Measurements from ENCODE around the gene HOXC9. TPM values are rescaled to one million over a fixed set of nuclear protein-coding genes. Genes with fewer than 3 reads are reported as not detected.
A peak's percentile ranks its signal among the peaks of the same experiment; 100 is the strongest.

HOXC9 gene
- total and polyA plus RNA-seq, 4 donors, result not detected

DNA sequence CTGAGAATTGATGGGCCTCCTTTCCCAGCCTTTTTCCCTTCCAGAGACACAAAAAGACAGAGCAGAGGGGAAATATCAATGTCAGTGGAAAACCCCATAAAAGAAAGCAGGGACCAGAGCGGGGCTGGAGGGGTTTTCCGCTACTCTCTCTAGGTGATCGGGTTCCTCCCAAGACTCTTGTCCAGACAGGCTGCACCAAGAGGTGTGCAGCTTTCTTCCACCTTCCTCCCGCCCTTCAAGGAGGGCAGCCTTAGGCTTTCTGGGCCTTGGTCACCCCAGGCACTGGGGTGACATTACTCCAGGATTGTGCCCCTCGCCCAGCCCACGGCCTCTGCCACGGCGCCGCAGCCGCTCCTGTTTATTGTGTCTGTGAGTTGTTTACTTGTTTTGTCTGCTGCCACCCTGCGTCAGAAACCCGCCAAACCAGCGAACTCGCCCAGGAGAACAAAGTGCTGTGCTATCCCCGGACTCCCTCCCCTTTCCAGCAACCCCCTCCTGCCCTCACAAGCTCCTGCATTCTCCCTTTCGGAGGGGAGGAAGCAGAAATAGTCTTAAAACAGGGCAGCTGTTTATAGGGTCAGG, 21.6 kb downstream of the HOXC9 start:
- no peak overlapping the region for H3K9ac ChIP-seq (ENCODE audit: low read depth in 1 of 2, low read length in 2 of 2)
- no peak overlapping the region for H3K27ac ChIP-seq (ENCODE audit: low read depth in 1 of 2, low read length in 2 of 2)

DNA sequence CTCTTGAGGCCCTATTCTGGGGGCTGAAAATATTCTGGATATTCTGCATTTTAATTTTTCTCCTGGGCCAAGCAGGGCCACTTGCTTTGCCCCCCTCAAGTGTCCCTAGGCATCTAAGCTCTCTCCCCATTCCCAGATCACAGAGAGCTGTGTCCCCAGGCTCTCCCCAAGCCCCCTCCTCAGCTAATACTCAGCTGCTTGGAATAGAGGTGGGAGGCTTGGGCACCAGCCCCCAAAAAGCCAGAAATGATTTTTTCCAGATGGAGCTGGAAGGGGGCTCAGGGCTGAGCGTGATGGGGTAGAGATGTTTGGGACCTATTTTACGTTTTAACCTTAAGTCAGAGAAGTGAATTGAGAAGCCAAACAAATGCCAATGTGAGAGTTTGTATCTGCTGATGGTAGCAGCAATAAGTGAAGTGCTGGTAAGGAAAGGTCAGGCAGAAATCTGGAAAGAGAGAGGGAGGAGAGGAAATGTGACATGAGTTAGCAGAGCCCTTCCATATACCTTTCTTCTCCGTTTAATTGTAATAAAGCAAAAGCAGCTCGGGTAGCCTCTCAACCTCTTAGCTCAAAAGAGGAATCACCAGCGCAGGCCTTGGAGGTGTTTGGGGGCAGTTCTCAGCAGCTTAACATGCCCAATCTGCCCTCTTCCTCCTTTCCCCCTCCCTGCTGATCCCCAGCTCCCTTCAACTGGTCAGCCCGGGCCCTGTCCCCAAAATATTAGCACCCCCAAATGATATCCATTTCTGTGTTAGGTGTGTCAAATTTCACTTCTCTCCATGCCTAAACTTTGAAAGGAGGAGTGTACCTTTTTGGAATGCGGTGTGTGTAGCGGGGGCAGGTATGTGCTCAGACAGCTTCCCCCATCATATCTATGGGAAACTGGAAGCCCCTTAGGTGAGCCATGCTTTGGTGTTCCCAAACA, 23.3 kb downstream of the HOXC9 start:
- H3K27me3 ChIP-seq (ENCODE audit: control insufficient read depth in 4 of 4, insufficient read depth in 4 of 4, low read length in 3 of 4), result peaks cover 6 to 47% (median 24%) of the 10 kb centered on the region in 4 donors
- H3K36me3 ChIP-seq (ENCODE audit: control insufficient read depth in 4 of 4, insufficient read depth in 3 of 4, low read depth in 1 of 4, low read length in 3 of 4), result no peaks in the 10 kb centered on the region
- peaks cover 0 to 11% (median 6%) of the 10 kb centered on the region in 4 donors for H3K4me1 ChIP-seq (ENCODE audit: control insufficient read depth in 4 of 4, insufficient read depth in 4 of 4, low read length in 3 of 4)
- 26% methylated on average over 8 of the region's 8 CpGs for WGBS
- no peak overlapping the region for H3K9ac ChIP-seq (ENCODE audit: low read depth in 1 of 2, low read length in 2 of 2)
- no peak overlapping the region for H3K4me3 ChIP-seq (ENCODE audit: low read depth in 1 of 3, low read length in 3 of 3)
- no peak overlapping the region for H3K27ac ChIP-seq (ENCODE audit: low read depth in 1 of 2, low read length in 2 of 2)
- TF ChIP-seq GABPA (IDR thresholded peaks at IDR 0.05 in 1 of 2, conservative IDR thresholded peaks at IDR 0.05 in 1 of 2), result no peak
- TF ChIP-seq FOXA1 (IDR thresholded peaks at IDR 0.05), result no peak
- TF ChIP-seq, protein P1, sequence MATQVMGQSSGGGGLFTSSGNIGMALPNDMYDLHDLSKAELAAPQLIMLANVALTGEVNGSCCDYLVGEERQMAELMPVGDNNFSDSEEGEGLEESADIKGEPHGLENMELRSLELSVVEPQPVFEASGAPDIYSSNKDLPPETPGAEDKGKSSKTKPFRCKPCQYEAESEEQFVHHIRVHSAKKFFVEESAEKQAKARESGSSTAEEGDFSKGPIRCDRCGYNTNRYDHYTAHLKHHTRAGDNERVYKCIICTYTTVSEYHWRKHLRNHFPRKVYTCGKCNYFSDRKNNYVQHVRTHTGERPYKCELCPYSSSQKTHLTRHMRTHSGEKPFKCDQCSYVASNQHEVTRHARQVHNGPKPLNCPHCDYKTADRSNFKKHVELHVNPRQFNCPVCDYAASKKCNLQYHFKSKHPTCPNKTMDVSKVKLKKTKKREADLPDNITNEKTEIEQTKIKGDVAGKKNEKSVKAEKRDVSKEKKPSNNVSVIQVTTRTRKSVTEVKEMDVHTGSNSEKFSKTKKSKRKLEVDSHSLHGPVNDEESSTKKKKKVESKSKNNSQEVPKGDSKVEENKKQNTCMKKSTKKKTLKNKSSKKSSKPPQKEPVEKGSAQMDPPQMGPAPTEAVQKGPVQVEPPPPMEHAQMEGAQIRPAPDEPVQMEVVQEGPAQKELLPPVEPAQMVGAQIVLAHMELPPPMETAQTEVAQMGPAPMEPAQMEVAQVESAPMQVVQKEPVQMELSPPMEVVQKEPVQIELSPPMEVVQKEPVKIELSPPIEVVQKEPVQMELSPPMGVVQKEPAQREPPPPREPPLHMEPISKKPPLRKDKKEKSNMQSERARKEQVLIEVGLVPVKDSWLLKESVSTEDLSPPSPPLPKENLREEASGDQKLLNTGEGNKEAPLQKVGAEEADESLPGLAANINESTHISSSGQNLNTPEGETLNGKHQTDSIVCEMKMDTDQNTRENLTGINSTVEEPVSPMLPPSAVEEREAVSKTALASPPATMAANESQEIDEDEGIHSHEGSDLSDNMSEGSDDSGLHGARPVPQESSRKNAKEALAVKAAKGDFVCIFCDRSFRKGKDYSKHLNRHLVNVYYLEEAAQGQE (IDR thresholded peaks at IDR 0.05), result no peak
- TF ChIP-seq, protein P2, sequence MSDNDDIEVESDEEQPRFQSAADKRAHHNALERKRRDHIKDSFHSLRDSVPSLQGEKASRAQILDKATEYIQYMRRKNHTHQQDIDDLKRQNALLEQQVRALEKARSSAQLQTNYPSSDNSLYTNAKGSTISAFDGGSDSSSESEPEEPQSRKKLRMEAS (IDR thresholded peaks at IDR 0.05), result no peak
- TF ChIP-seq JUND (IDR thresholded peaks at IDR 0.05), result no peak
- TF ChIP-seq, protein P3, sequence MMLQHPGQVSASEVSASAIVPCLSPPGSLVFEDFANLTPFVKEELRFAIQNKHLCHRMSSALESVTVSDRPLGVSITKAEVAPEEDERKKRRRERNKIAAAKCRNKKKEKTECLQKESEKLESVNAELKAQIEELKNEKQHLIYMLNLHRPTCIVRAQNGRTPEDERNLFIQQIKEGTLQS (IDR thresholded peaks at IDR 0.05), result no peak
- no peak for TF ChIP-seq SP1 (IDR thresholded peaks at IDR 0.05)
- TF ChIP-seq, protein P4, sequence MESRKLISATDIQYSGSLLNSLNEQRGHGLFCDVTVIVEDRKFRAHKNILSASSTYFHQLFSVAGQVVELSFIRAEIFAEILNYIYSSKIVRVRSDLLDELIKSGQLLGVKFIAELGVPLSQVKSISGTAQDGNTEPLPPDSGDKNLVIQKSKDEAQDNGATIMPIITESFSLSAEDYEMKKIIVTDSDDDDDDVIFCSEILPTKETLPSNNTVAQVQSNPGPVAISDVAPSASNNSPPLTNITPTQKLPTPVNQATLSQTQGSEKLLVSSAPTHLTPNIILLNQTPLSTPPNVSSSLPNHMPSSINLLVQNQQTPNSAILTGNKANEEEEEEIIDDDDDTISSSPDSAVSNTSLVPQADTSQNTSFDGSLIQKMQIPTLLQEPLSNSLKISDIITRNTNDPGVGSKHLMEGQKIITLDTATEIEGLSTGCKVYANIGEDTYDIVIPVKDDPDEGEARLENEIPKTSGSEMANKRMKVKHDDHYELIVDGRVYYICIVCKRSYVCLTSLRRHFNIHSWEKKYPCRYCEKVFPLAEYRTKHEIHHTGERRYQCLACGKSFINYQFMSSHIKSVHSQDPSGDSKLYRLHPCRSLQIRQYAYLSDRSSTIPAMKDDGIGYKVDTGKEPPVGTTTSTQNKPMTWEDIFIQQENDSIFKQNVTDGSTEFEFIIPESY (IDR thresholded peaks at IDR 0.05), result no peak
- TF ChIP-seq FOXA2 (IDR thresholded peaks at IDR 0.05), result no peak
- no peak for TF ChIP-seq EGR1 (IDR thresholded peaks at IDR 0.05; ENCODE audit: low read depth in 2 of 2)
- TF ChIP-seq HNF4A (conservative IDR thresholded peaks at IDR 0.05), result no peak
- no peak for TF ChIP-seq RXRA (IDR thresholded peaks at IDR 0.05)
- TF ChIP-seq HNF4G (IDR thresholded peaks at IDR 0.05), result no peak
- no peak for TF ChIP-seq RAD21 (IDR thresholded peaks at IDR 0.05)
- no peak for TF ChIP-seq NR2F2 (IDR thresholded peaks at IDR 0.05)
- TF ChIP-seq TAF1 (conservative IDR thresholded peaks at IDR 0.05), result no peak
- H3K9me3 ChIP-seq (ENCODE audit: control insufficient read depth in 4 of 4, low read length in 3 of 4), result no peaks in the 10 kb centered on the region
- no peak for DNase-seq (ENCODE audit: low spot score)

More for the DNA sequence above, 21.6 kb downstream of the HOXC9 start:
- Histone ChIP-seq H3K4me1 (ENCODE audit: control insufficient read depth in 4 of 4, insufficient read depth in 4 of 4, low read length in 3 of 4) (peaks cover 0 to 13% (median 9%) of the 10 kb centered on the region in 4 donors), H3K36me3 (ENCODE audit: control insufficient read depth in 4 of 4, insufficient read depth in 3 of 4, low read depth in 1 of 4, low read length in 3 of 4) (no peaks in the 10 kb centered on the region), H3K9me3 (ENCODE audit: control insufficient read depth in 4 of 4, low read length in 3 of 4) (no peaks in the 10 kb centered on the region), H3K27me3 (ENCODE audit: control insufficient read depth in 4 of 4, insufficient read depth in 4 of 4, low read length in 3 of 4) (peaks cover 6 to 52% (median 19%) of the 10 kb centered on the region in 4 donors), H3K4me3 (ENCODE audit: low read depth in 1 of 3, low read length in 3 of 3) (no peak overlapping the region)
- 15% methylated on average over 16 of the region's 16 CpGs for WGBS
- DNase-seq (ENCODE audit: low spot score), result no peak
- no peak for TF ChIP-seq YY1 (IDR thresholded peaks at IDR 0.05)
- TF ChIP-seq, protein P5, sequence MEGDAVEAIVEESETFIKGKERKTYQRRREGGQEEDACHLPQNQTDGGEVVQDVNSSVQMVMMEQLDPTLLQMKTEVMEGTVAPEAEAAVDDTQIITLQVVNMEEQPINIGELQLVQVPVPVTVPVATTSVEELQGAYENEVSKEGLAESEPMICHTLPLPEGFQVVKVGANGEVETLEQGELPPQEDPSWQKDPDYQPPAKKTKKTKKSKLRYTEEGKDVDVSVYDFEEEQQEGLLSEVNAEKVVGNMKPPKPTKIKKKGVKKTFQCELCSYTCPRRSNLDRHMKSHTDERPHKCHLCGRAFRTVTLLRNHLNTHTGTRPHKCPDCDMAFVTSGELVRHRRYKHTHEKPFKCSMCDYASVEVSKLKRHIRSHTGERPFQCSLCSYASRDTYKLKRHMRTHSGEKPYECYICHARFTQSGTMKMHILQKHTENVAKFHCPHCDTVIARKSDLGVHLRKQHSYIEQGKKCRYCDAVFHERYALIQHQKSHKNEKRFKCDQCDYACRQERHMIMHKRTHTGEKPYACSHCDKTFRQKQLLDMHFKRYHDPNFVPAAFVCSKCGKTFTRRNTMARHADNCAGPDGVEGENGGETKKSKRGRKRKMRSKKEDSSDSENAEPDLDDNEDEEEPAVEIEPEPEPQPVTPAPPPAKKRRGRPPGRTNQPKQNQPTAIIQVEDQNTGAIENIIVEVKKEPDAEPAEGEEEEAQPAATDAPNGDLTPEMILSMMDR (IDR thresholded peaks at IDR 0.05; ENCODE audit: low read depth, low read length, missing input control), result peak; percentile 4

Measured in liver (tissue), 9 donors.